GM19025 (cell line): Measurements from ENCODE around the gene GCSAML.
"Not testable (repeated sequence)": the region's sequence is repeated elsewhere in the genome, so short reads cannot be mapped to it uniquely, and the experiment has no call there.

ENCODE experiments used
- ATAC-seq: cut with Tn5 transposase; IDR thresholded peaks from one replicate; pipeline ENCODE4 v1.9.1; 2021; ENCODE audit warnings: mild to moderate bottlenecking, low read depth, moderate library complexity; ENCODE audit not compliant: unreplicated experiment

Gene GCSAML

GRCh38 chr1:247548769-247549182 lies at the start of gene GCSAML:
TSS of gene GCSAML (plus strand) at chr1:247549134. CDS start at chr1:247549192, 58 bp downstream.
- no peak for ATAC-seq

GRCh38 chr1:247500865-247501264 lies 48.1 kb upstream of the GCSAML start:
- ATAC-seq = no peak

GRCh38 chr1:247506831-247507230 lies 42.1 kb upstream of the GCSAML start:
- ATAC-seq = no peak

- ATAC-seq = no peak
These were observed 30.9 kb upstream of the GCSAML start for GRCh38 chr1:247517795-247518612.

GRCh38 chr1:247518613-247518891 lies 30.4 kb upstream of the GCSAML start:
- ATAC-seq = no peak

GRCh38 chr1:247521886-247522285 lies 27.0 kb upstream of the GCSAML start:
- ATAC-seq = not testable (repeated sequence)

- no peak for ATAC-seq
These were observed 20.0 kb upstream of the GCSAML start for GRCh38 chr1:247528812-247529474.

- no peak for ATAC-seq
These were observed 19.1 kb upstream of the GCSAML start for GRCh38 chr1:247529771-247530355.

- no peak for ATAC-seq
These were observed 18.1 kb upstream of the GCSAML start for GRCh38 chr1:247530785-247531184.

GRCh38 chr1:247531937-247532336 lies 17.0 kb upstream of the GCSAML start:
- ATAC-seq = no peak

GRCh38 chr1:247535402-247535801 lies 13.5 kb upstream of the GCSAML start:
- no peak for ATAC-seq

- ATAC-seq = no peak
These were observed 12.6 kb upstream of the GCSAML start, which contains the start of gene OR2C3 for GRCh38 chr1:247536340-247536739. TSS of gene OR2C3 (minus strand) at chr1:247536440. CDS start at chr1:247532511, 3,929 bp downstream.

GRCh38 chr1:247538561-247538960 lies 10.4 kb upstream of the GCSAML start:
- ATAC-seq = no peak

- ATAC-seq = no peak
These were observed 9.7 kb upstream of the GCSAML start for GRCh38 chr1:247539215-247539614.

GRCh38 chr1:247540581-247540980 lies 8.4 kb upstream of the GCSAML start:
- ATAC-seq = no peak

GRCh38 chr1:247542811-247543210 lies 6.1 kb upstream of the GCSAML start:
- ATAC-seq = no peak

- ATAC-seq = no peak
These were observed 842 bp upstream of the GCSAML start for GRCh38 chr1:247548092-247548491.

GRCh38 chr1:247551721-247552120 lies 2.8 kb downstream of the GCSAML start:
- ATAC-seq = no peak

GRCh38 chr1:247552231-247552630 lies 3.3 kb downstream of the GCSAML start:
- no peak for ATAC-seq

GRCh38 chr1:247557926-247558674 lies 9.2 kb downstream of the GCSAML start:
- no peak for ATAC-seq

GRCh38 chr1:247561711-247562110 lies 12.8 kb downstream of the GCSAML start:
- no peak for ATAC-seq
